ENCODE data around the gene KPNA4.
"Not testable (repeated sequence)": the region's sequence is repeated elsewhere in the genome, so short reads cannot be mapped to it uniquely, and the experiment has no call there.

KPNA4 gene

DNA sequence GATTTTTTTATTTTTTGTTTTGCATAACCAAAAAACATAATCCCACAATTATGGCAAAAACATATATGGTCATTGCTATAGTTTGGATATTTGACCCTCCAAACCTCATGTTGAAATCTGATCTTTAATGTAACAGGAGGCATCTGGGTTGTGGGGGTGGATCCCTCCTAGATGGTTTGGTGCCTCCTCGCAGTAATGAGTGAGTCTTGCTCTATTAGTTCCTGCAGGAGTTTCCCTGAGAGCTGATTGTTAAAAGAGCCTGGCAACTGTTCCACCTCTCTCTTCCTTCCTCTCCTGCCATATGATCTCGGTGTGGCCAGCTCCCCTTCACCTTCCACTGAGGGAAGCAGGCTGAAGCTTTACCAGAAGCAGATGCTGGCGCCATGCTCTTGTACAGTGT, 82.6 kb downstream of the KPNA4 start:
- no peak for DNase-seq

DNA sequence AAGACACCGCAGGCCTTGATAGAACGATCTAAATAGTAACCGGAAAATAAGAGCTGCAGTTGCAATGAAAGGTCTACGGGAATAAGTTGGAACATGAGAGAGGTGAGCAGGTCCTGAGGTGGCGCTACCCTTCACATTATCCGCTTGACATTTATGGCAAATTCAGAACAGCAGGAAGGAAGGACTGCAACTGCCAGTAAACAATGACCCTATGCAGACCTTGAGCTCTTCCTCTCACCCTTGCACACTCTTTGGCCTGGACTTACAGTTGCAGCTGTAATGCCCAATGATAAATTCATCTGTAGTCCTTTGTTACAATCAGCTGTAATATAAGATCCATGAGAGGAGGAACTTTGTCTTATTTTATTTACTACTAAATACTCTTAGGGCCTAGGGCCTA, 83.5 kb downstream of the KPNA4 start:
- no peak for DNase-seq

DNA sequence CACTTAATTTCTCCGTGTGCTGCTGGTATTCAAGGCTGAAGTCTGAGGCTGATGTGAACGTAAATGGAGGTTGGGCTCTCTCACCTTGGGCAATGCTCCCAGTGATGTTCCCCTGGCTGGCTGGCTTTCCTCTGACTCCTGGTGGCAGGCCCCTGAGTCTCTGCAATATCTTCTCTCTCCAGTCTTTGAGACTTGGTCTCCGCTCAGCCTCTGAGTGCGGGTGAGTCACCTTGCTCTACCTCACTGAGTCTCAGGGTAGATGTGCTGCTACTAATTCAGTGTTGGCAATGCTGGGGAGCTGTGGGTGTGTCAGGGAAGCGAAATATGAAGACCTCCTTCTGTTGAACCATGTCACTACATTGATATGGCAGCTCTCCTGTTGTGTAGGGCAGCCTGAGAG, 84.4 kb downstream of the KPNA4 start:
- no peak for DNase-seq

DNA sequence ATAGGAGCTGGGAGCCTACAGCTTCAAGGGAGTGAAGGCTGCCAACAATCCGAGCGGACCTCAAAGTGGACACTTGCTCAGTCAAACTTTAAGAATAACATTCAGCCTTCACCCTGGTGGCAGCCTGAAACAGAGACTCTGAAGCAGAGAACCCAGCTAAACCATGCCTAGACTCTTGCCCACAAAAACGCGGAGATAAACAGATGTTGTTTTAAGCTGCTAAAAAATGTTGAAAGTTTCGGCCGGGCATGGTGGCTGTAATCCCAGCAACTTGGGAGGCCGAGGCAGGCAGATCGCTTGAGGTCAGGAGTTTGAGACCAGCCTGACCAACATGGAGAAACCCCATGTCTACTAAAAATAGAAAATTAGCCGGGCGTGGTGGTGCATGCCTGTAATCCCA, 86.0 kb downstream of the KPNA4 start:
- no peak for DNase-seq

DNA sequence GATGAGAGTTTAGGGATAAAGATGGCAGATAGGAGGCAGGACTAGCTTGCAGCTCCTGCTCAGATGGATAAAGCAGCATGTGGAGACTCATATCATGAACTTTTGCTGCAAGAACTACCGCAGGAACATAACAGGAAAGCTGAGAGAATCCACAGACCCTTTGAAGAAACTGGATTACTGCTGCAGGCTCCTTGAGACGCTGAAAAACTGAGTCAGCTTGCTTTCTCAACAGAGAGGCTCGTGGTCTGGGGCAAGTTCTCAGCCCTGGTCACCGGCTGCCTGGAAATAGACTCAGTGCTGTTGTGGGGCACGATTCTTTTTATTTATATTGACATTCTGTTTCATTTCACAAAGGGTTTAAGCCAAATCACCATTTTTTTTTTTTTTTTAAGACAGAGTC, 87.0 kb downstream of the KPNA4 start:
- no peak for DNase-seq

DNA sequence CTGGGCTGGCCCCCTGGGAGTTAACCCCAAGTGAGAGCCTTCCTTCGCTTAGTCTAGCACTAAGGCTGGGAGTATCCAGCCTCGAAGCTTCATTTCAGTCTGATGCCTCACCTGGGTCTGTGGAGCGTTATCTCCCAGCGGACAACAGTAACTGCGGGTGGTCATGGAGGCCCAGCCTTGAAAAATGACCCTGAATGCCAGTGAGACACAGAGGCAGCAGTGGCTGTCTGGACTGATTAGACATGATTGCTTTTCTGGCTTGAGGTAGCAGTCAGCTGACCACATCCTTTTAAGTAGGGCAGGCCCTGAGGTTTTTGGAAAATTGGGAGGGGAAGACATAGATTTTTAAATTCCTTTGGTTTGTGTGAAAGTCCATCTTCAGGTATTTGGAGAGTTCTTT, 87.6 kb downstream of the KPNA4 start:
- DNase-seq = no peak

DNA sequence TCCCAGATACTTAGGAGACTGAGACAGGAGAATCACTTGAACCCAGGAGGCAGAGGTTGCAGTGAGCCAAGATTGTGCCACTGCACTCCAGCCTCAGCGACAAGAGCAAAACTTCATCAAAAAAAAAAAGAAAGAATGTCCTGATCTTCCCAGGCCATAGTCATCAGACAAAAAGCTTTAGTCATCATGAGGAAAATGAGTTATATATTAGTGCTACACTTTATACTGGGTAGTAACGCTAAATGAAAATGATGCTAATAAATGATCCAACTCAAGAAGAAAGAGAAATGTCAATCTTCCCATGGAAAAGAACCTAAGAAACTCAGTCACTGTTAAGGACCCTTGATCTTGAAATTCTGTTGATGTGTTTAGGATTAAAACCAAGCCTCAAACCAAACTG, 89.5 kb downstream of the KPNA4 start:
- DNase-seq = no peak

DNA sequence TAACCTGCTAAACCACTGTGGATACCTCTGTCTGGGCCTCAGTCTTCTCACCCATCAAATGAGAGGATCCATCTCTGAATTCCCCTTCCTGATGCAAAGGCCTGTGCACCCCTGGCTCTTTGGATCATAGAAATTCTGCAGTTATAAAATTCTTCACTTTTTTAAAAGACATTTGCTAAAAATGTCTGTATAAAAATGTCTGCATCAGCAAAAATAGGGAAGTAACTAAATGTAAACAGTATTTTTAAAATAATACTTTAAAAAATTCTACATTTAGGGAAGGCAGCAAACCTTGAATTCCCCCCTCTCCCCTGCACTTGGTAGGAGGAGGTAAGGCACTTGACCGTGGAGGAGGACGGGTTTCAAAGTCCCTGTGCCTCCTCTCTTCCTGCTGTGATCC, 90.2 kb downstream of the KPNA4 start:
- no peak for DNase-seq

DNA sequence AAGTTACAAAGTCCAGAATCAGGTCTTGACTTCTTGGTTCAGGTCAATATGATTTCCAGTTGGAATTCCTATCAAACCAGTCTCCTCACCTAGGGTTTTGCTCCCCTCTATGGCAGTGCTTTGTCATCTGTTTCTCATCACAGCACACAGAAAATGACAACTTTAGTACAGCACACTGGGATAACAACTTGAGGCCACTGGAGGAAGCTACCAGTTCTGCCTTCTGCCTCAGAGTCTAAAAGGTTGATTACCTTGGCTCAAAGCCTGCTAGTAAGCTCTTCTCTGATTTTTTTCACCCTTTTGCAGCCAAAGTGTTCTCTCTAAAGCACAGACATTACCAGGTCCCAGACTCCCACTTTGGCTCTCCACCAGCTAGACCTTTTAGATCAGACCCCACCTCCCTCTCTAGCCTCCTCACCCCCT, 90.9 kb downstream of the KPNA4 start:
- DNase-seq = no peak

DNA sequence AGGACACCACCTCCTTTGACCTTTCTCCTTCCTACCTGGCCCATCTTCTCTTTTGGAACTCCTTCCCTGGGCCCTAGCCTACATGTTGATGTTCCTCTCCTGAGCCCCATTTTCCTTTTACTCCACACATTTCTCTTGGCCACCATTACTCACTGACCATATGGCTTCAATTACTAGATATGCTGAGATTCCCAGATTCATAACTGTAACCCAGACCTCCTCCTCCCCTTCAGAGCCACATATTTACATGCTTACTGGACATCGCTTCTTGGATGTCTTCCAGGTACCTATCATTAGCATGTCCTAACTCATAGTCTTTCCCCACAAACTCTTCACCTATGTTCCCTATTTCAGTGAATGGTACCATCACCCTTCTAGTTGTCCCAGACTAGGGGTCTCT, 91.4 kb downstream of the KPNA4 start:
- no peak for DNase-seq

DNA sequence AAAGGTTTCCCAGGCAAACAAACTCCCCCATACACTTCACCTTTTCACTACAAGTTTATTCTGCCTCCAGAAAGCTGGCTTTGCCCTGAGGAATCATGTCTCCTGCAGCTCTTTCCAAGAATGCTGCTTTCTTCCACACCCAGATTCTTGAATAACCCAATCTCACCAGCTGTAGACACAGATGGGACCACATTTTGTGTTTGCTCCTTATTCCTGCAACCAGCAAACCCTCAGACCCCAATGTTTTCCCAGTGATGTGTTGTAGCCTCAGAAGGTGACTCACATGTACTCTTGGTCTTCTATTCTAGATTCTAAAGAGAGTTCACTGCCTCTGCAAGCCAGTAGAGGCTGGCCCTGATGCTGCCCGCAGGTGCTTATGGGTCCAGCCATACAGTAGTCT, 92.2 kb downstream of the KPNA4 start:
- no peak for DNase-seq

DNA sequence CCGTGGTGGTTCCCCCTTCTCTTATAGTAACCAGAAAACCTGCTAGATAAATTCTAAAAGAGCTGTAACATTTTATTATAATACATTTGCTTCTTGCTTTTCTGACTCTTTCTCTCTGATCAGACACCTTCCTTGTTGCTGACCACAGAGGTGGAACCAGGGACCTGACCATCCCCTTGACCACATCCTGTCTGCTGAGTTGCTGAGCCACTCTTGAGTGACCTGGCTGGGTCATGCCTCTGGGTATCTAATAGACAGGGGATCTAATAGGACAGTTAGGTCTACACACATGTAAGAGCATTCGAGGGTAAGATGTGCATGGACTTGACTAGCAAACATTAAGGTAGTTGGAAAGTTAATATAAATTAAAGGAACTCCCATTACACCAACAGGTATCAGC, 93.0 kb downstream of the KPNA4 start:
- DNase-seq = no peak

DNA sequence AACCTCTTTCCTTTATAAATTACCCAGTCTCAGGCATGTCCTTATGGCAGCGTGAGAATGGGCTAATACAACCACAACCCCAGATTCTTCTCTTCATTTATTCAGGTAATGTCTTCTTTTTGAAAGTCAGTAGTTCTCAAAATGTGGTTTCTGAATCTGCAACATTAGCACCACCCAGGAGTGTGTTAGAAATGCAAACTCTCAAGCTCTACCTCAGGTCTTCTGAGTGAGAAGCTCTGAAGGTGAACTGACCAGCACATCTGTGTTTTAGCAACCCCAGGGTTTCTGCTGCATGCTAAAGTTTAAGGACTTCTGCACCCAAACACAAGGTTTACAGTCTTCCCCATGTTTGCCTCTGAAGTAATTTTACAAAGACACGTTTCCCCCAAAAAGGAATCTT, 93.5 kb downstream of the KPNA4 start:
- DNase-seq = no peak

DNA sequence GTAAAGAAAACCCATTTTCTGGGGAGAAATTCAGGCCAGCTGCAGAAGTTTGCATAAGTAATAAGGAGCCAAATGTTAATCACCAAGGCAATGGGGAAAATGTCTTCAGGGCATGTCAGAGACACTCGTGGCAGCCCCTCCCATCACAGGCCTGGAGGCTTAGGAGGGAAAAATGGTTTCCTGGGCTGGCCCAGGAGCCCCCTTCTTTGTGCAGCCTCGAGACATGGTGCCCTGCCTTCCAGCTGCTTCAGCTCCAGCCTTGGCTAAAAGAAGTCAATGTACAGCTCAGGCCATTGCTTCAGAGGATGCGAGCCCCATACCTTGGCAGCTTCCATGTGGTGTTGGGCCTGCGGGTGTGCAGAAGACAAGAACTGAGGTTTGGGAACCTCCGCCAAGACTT, 95.2 kb downstream of the KPNA4 start:
- no peak for DNase-seq

DNA sequence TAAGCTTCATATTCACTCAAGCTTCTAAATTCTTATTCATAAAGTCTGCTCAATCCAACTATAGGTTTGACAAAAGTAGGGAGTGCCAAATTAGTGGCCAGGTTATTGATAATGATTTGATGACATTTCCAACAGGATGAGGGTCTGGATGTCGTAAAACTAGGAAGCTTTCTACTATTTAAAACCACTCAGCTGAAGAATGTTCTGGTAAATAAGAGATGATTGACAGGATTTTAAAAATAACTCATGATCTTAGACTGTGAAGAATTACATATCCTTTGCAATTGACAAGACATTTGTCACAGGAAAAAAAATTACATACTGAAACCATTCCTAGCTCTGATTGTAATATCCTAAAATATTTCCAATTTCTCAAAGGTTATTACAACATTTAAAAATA, 100.4 kb downstream of the KPNA4 start:
- no peak for DNase-seq

DNA sequence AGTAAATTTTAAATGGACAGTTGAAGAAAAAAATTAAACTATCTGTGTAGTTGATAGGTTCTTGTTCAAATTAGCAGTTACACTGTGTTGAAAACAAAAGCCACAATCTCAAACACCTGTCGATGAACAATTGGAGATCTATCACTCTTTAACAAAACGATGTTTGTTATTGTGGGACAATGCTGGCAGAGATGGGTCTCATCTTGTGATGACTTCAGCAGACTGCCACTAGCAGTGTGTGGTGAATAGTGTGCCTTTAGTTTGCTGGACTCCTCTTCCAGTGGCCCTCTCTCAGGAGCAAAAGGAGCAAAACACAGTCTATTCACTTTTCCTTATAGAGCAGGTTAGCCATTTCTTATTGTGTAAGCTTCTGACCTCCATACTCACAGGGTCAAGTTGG, 101.0 kb downstream of the KPNA4 start:
- DNase-seq = no peak

DNA sequence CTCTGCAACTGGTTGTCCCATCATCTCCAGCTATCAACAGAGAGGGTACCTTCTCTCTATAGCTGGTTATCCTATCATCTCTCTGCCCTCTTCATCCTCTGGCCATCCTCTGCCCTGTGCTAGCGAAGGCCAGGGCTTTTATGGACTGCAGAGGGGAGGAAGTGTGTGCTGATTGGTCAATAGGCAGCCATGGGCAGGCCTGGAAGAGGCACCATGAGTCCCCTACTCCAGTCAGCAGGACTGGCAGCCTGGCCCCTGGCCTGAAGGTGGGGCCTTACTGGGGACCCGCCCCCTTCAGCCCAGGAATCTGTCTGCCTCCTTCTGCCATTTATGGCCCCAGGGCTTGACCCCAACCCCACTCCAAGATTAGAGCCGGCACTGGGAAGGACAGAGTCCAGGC, 105.3 kb downstream of the KPNA4 start:
- no peak for DNase-seq

DNA sequence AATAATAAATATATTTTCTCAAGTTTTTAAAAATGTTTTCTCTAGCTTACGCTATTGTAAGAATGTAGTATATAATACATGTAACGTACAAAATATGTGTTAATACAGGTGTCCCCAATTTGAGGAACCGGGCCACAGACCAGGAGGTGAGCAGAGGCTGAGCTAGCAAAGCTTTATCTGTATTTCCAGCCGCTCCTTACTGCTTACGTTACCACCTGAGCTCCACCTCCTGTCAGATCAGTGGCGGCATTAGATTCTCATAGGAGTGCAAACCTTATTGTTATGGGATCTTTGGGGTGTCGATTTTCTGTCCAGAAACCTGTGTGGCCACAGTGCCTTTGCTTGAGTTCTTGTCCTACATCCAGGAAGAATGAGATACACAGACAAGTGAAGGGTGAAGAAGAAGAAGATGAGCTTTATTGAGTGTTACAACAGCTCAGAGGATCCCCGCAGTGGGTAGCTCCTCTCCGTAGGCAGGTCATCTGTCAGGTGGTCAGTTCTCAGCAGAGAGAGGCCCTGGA, 105.9 kb downstream of the KPNA4 start:
- DNase-seq = no peak

DNA sequence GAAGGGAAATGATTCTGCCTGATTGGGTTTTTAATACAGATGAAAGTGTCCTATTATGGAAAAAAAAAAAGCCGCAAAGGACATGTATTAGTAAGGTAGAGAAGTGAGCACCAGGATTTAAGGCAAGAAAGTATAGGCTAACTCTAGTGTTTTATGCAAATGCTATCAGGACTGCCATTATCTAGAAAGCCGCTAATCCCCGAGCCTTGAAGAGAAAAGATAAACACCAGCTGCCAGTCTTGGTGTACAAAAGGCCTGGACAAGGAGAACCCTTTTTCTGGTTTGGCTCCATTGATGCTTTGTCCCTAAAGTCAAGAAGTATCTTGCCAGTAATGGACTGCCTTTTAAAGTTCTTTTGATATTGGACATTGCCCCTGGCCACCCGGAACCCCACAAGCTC, 107.2 kb downstream of the KPNA4 start:
- peak; percentile 31 for DNase-seq

DNA sequence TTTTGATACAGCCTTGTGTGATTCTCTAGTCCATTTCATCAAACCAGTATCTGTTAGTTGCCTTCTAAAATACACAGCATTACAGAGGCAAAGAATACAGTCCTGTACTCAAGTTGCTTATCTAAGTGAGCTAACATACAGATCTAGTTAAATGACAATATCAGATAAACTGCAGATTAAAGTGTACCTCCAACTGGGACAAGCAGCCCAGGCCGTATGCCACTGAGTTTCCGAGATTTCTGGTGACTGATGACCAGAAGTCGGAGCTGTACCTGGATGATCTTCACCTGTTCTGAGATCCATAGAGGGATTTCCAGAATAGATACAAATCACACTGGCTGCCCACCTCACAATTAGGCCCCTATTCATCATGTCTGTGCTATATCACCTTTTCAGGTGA, 109.5 kb downstream of the KPNA4 start:
- no peak for DNase-seq

DNA sequence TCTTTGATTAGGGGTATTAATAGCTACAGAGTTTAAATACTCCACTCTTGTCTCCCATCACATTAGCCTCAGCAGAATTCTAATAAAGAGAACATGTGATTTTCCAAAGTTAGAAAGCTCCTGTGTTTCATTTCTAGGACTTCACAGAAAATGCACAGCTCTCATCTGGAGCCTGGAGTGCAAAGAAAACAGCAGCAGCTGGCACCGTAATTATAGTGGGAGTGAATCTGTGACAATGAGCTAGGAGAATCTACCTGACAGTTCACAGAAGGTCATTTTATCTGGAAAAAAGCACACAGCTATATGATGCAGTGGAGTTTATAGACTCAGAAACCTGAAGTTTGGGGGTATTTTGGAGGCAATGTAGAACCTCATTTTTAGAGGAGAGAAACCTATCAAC, 110.4 kb downstream of the KPNA4 start:
- no peak for DNase-seq

DNA sequence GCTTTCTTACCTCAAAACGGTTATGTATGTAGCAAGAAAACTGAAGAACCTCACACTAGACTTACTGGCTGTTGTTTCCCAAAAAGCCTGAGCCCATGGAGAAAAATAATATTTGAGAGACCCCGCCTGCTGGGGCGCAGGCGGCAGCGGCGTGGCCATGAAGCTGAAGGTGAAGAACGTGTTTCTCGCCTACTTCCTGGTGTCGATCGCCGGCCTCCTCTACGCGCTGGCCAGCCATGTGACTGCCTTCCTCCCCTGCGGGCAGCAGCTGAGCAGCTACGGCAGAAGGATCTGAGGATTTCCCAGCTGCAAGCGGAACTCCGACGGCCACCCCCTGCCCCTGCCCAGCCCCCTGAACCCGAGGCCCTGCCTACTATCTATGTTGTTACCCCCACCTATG, 113.1 kb downstream of the KPNA4 start:
- DNase-seq = not testable (repeated sequence)

DNA sequence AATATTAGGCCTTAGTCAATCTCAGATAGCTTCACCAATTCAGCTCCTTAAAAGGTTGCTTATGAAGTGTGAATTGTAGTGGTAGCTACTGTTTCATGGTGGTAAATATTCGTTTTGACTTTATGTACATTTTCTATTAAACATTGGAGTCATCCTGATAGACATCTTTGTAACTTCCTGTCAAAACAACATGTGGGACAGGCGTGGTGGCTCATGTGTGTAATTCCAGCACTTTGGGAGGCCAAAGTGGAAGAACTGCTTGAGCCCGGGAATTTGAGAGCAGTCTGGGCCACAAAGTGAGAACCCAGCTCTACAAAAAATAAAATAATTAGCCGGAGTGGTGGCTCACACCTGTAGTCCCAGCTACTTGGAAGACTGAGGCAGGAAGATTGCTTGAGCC, 113.8 kb downstream of the KPNA4 start:
- peak; percentile 21 for DNase-seq

DNA sequence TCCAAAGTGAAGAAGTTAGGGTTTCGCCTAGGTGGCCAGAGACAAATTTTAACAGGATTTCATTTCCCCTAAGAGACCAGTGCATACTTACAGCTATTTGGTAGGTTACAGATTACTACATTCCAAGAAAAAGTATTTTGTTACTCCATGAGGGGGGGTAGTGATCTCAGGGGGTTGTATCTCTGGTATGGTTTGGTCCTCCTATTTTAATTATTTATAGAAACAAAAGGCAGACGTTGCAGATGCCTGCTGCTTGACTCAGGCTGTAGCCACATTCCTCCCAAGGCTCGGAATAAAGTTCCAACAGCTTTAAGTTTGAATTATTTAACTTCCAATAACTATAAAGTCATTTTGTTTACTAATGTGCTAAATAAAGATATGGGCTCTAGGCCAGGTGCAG, 114.5 kb downstream of the KPNA4 start:
- no peak for DNase-seq

DNA sequence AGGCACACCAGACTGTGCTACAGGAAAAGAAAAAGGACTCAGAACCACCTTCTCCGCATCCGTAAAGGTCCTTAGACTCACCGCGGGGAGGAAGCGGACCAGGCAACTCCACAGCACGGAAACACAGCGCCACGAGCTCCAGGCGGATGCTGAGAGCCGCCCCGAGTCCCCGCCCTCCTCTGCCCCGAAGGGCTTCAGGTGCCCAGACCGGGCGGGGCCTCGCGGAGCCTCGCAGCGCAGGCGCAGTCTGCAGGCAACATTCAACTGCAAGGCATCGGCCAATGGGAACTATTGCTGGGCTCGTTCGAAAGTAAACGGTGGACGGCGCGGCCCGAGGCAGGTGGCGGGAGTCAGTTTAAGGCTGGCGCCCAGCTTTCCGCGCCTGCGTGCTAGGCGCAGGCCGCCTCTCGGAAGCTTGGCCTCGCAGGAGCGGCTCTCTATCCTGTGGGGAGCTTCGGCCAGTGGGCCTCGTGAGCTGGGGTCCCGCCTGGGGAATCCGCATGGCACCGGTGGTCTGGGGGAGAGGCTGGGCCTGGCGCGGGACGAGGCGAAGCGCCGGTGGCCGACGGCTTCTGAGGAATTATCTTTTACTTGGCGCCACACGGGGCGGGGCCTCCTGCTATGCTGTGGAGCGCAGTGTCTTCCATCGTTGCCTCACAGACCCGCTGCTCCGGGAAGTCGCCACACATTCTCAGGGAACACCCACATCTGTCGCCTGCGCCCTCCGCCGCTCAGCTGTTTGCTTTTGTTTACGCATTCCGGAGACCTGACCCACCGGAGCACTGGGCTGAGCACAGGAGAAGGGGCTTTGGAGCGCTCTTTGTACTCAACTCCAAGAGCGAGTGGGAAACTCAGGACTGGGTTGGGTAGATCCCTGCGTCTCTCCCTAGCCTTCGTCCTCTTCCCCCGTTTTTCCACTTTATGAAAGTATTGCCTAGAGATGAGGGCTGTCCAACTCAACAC, 115.5 kb downstream of the KPNA4 start, which contains the start of gene TRIM59:
TSS of gene TRIM59 (minus strand) at position 151 of the 963 bp plus-strand sequence. CDS start 10,603 bp downstream, outside the sequence.
- DNase-seq = peak; percentile 98
